Skeletal muscle cell (primary cell): ENCODE results near the gene MRPS2.

ENCODE experiments used
- DNase-seq: peaks from one replicate; pipeline ENCODE4 v3.0.0-alpha.2; 2010; ENCODE audit warnings: low read depth
- H3K4me3 ChIP-seq: 2 replicates; pipeline ENCODE4 v1.5.1; 2011; ENCODE audit warnings: low read depth, mild to moderate bottlenecking, control low read depth, low read length, moderate library complexity

The MRPS2 gene

GRCh38 chr9:135494791-135495559 lies 5.5 kb upstream of the MRPS2 start:
- no peak overlapping the region for H3K4me3 ChIP-seq
- no peak for DNase-seq

DNA sequence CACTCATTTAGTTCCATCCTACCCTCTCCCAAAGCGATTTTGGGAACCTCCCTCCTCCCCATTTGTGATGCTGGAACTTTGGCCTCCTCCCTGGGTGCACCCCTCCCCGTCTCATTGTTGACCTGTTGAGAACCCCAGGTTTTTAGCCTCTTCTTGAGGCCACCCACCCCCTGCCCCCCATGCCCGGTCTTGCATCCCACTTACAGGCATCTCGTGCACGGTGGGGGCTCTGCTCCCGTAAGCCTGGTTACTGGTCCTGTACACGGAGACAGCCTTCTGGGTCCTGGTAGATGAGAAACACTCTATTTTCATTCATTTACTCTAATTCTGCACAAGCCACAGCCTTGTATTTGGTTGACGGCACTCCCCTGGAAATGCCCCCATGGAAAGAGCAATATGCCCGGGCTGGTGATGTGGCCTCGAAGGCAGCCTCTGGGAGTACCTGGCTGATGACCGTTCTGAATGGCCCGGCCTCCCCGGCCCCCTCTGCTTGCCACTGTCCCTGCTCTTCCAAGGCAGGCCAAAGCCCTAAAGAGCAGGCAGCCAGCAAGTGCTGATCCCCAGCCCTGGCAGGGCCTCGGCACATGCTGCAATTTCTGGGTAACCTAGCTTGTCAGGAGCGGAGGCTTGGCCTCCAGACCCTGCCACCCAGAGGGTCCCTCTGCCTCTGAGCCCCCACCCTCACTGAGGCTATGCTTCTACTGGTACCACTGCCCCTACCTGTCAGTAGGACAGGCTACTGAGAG lies 1.9 kb upstream of the MRPS2 start:
- no peak overlapping the region for H3K4me3 ChIP-seq
- no peak for DNase-seq

DNA sequence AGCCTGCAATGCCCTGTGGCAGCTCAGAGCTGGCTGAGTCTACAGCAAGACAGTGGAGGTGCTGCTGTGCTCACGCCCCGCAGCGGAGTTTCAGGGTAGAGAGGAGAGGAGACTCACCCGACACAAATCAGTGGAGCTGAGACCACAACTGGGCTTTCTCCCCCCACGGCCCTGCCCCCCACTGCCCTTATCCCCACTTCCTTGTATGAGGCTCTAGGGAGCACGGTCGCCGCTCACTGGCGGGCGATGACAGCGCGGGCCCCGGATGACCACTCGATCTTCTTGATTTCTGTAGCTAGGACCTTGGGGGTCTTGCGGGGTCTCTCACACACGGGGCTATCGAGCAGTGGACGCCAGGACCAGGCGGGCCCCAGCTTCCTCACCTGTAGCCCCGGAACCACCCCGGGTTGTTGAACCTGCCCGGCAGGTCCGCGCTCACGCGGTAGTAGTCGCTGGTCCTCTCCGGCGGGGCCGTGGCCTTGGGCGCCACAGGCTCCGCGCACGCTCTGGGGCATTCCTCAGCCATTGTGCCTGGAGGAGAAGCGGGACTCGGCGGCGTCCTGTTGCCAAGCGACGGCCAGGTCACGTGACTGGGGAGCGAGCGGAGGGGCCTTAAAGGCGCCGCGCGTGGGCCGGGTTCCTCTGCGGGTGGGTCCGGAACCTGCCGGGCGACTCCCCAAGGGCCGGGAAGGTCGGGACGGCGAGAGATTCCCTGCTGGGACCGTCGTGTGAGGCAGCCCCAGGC lies 984 bp upstream of the MRPS2 start:
- DNase-seq = peak; percentile 54
- peak overlapping the region; percentile 75 for H3K4me3 ChIP-seq

GRCh38 chr9:135500071-135500524 lies 384 bp upstream of the MRPS2 start:
- DNase-seq = no peak
- peak overlapping the region; percentile 75 for H3K4me3 ChIP-seq

- H3K4me3 ChIP-seq = peak overlapping the region; percentile 75
- no peak for DNase-seq
These were observed 1.0 kb downstream of the MRPS2 start for GRCh38 chr9:135501261-135502167.

- DNase-seq = no peak
- H3K4me3 ChIP-seq = no peak overlapping the region
These were observed 1.8 kb downstream of the MRPS2 start for GRCh38 chr9:135502168-135502872.

GRCh38 chr9:135502873-135503321 lies 2.4 kb downstream of the MRPS2 start:
- H3K4me3 ChIP-seq = no peak overlapping the region
- DNase-seq = no peak

- DNase-seq = no peak
- H3K4me3 ChIP-seq = no peak overlapping the region
These were observed 3.1 kb downstream of the MRPS2 start for GRCh38 chr9:135503371-135504261.

- DNase-seq = no peak
- H3K4me3 ChIP-seq = no peak overlapping the region
These were observed 4.1 kb downstream of the MRPS2 start for GRCh38 chr9:135504262-135505243.

GRCh38 chr9:135505406-135506187 lies 5.1 kb downstream of the MRPS2 start:
- no peak for DNase-seq

GRCh38 chr9:135506327-135507103 lies 6.0 kb downstream of the MRPS2 start:
- DNase-seq = no peak
- no peak overlapping the region for H3K4me3 ChIP-seq

More at GRCh38 chr9:135505406-135506187, 5.1 kb downstream of the MRPS2 start:
- H3K4me3 ChIP-seq = no peak overlapping the region

DNA sequence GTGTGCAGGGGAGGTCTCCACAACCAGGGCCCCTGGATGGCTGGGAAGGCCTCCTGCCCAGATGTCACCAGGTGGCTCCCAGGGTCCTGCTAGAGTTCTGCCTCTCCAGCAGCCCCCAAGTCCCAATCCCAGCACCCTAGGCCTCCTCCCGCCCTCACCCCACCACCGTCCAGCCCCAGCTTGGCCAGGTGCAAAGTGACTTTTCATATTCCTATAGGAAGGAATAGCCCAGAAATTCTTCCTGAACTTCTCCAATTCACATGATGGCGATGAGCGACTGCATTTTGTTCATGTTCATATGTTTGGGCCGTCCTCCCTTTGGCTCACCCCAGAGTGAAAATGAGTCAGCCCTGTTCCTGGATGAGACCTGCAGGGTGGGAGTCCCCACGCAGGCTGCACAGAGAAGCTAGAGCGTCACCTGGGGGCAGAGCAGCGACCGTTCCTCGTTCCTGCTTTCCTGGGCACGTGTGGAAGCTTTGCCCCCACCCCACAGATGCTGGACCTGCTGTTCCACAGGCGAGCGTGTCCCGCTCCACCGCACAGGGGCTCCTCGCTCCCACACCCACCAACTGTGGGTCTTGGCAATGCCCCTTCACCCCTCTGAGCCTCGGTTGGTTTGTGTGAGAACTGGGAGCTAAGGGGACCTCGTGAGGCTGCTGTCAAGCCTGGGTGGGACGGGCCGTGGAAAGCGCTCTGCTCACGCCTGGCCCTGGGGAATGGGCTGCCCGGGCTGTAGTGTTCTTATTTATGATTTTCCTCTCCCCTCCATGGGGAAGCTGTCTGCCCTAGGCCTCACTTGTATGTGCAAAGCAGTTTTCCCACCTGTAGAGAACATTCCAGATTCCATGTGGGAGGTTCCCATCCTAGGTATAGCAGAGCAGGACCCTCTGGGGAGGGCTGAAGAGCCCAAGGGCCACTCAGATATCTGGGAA lies 6.9 kb downstream of the MRPS2 start:
- no peak for DNase-seq
- no peak overlapping the region for H3K4me3 ChIP-seq

GRCh38 chr9:135508211-135508820 lies 7.8 kb downstream of the MRPS2 start:
- no peak overlapping the region for H3K4me3 ChIP-seq
- DNase-seq = no peak

DNA sequence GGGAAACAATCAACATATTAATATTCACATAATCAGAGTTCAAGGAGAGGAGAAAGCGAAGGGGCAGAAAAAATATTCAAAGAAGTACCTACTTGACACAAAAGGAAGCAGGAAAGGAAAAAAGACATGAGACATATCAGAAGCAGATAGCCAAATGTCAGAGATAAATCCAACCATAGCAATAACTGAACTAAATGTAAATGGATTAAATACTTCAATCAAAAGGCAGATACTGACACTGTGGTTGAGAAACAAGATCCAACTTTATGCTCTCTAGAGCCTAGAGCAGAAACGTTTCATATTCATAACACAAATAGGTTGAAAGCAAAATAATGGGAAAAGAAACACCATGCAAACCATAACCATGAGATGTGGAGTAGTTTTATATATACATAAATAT lies 9.0 kb downstream of the MRPS2 start:
- no peak for DNase-seq
- H3K4me3 ChIP-seq = no peak overlapping the region
